ENCODE data around the gene HOXD4.

HOXD4 gene

DNA sequence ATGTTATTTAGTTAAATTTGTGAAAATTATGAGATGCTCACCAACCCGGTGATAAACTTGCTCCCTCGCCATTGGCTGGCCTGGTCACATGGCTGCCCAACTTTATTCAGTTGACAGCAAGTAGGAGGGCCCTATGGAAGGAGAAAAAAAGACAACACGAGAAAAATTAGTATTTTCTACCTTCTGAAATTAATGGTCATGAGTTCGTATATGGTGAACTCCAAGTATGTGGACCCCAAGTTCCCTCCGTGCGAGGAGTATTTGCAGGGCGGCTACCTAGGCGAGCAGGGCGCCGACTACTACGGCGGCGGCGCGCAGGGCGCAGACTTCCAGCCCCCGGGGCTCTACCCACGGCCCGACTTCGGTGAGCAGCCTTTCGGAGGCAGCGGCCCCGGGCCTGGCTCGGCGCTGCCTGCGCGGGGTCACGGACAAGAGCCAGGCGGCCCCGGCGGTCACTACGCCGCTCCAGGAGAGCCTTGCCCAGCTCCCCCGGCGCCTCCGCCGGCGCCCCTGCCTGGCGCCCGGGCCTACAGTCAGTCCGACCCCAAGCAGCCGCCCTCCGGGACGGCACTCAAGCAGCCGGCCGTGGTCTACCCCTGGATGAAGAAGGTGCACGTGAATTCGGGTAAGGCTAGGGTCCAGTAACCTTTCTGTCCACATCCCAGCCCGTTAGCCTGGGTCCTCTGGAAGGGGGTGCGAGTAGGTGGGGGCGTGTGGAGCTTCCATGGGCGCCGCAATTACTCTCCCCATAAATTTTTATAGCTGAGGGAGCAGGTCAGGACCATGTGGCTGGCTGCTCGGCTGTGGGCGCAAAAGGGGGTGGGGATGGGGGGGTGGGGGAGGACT, at the start of gene HOXD4:
Gene HOXD4 (plus strand): TSS at position 109 of the 846 bp plus-strand sequence. CDS start 84 bp downstream, at position 193.
- H3K27ac Mint-ChIP-seq = no peak within 1 kb of the TSS
- H3K9me3 Mint-ChIP-seq = no peaks in the 10 kb centered on the region
- ATAC-seq (peak; percentile 24), DNase-seq (no peak)
- peaks cover 14% of the 10 kb centered on the region for H3K4me1 Mint-ChIP-seq
- H3K27me3 Mint-ChIP-seq = peaks cover 99% of the 10 kb centered on the region
- H3K4me3 Mint-ChIP-seq = peak within 1 kb of the TSS; percentile 57 to 63

DNA sequence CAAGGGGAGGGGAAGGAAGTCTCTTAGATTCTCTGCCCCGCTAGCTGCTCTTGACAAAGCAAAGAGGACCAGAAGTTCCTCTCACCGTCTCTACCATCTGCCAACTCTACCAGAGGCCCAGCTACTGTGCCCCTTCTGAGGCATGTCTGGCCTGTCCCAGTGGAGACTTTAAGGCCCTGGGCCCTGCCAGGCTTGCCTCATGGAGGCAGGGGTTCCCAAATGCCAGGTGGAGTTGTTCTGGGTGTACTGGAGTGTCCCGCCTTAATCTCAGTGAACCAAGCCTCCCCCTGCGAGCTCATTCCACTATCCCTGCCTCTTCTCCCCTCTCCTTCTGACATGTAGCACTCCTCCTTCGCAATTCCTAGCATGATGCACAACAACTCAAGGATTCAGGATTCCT, 49.5 kb upstream of the HOXD4 start:
- ATAC-seq = no peak
- no peak overlapping the region for H3K27ac Mint-ChIP-seq
- H3K4me3 Mint-ChIP-seq = no peak overlapping the region
- H3K4me1 Mint-ChIP-seq = peaks cover 55% of the 10 kb centered on the region
- H3K9me3 Mint-ChIP-seq = no peaks in the 10 kb centered on the region
- no peak for DNase-seq
- H3K27me3 Mint-ChIP-seq = peaks cover 100% of the 10 kb centered on the region

DNA sequence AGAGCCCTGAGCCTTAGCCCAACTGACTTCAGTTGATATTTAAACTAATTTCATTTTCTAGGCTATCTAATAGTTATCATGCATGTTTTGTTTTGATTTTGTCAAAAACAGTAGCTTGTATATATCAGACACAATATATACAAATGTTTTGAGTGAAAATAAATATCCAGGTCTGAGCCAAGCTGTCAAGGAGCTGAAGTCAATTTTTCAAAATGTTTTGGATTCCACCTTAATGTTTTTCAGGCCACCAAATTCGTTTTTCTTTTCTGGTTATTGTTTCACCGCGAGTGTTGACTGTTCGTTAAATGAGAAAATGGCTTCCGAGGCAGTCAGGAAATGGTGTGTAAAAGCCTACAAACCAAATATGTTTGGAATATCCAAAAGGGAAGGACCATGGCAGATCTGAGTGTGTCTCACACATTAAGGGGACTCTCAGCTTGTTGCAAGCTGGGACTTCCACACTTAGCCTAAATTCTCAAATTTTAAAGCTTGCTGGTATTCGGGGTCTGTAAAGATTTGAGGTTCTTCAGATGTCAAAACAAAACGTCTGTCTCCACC, 49.0 kb upstream of the HOXD4 start:
- Mint-ChIP-seq H3K4me1 (peaks cover 50% of the 10 kb centered on the region), H3K27me3 (peaks cover 100% of the 10 kb centered on the region), H3K9me3 (no peaks in the 10 kb centered on the region), H3K4me3 (no peak overlapping the region), H3K27ac (no peak overlapping the region)
- DNase-seq = no peak
- ATAC-seq = no peak

DNA sequence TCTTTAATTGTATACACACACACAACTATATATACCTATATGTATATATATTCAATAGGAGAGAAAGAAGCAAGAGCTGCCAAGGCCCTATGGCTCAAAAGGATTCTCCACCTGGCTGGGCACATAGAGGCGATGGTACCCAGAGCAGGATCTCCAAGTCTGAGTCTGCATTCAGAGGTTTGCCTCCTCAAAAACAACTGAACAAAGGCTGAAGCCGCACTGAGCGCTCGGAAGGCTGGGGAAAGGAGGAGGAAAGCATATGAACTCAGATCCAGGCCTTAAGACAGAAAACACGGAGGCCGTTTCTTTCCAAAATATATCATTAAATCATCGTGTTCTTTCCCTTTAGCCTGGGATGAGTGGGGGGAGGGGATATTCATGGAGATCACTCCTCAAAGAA, 48.2 kb upstream of the HOXD4 start:
- ATAC-seq (no peak), DNase-seq (no peak)
- Mint-ChIP-seq H3K4me1 (peaks cover 42% of the 10 kb centered on the region), H3K27ac (no peak overlapping the region), H3K9me3 (no peaks in the 10 kb centered on the region), H3K4me3 (no peak overlapping the region), H3K27me3 (peaks cover 95% of the 10 kb centered on the region)

DNA sequence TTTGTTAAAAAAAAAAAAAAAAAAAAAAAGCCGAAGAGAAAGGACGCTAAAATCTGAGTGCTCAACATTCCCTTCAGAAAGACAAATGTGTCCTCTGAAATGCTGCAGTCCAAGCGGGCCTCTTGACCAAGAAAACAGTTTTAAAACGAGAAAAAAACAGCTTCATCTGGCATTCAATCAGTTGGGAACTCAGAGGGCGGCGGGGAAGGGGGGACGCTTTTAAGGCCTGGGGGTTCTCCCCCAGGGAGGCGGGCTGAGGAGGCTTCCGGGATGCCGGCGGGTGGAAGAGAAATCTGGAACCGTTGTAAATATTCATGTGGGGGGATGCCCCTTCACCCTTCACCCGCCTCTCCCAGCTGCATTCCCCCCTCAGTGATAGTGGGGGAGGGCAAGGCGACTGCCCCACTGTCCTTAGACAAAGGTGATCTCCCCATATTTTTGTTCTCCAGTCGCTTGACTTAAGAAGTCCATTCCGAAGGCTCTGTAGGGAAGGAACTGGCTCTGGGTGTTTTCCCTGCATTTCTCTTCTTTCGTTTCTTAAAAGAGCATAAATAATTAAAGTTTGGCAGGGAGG, 47.5 kb upstream of the HOXD4 start:
- peak overlapping the region; percentile 29 to 72 for H3K4me3 Mint-ChIP-seq
- H3K4me1 Mint-ChIP-seq = peaks cover 43% of the 10 kb centered on the region
- no peaks in the 10 kb centered on the region for H3K9me3 Mint-ChIP-seq
- DNase-seq (no peak), ATAC-seq (no peak)
- peaks cover 95% of the 10 kb centered on the region for H3K27me3 Mint-ChIP-seq
- no peak overlapping the region for H3K27ac Mint-ChIP-seq

DNA sequence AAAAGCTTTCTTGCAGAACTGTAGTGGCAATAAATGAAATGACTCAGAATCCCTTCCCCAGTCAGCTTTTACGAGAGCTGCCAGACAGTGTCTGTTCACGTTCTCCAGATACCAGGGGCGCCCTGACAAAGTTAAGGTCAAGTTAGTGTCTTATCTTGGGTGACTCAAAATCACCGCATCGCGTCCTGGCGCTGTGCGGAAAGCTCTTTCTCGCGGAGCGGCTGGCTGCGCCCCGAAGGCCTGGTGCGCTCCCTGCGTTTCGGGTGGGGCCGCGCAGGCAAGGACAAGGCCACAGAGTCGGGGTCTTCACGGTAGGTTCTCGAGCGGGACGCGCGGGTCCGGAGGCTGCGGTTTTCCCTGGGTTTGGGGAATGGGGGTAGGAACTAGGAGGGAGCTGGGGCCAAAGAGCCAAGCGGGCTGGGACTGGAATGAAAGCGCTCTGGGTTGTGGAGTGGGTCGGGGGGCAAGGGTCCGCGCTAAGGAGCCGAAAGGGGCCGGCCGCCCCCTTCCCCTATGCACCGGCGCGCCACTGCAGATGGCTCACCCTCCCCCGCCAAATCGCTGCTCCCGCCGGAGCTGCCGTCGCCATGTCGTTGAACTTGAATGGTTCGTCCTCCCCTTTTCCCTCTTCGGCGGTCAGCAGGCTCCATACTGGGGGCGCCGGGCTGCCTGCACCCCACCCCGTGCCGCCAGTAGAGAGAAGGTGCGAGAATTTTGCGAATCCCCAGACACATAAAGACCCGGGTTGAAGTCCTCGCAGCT, 46.9 kb upstream of the HOXD4 start:
- DNase-seq (no peak), ATAC-seq (peak; percentile 13)
- Mint-ChIP-seq H3K4me1 (peaks cover 47% of the 10 kb centered on the region), H3K27ac (no peak overlapping the region), H3K27me3 (peaks cover 95% of the 10 kb centered on the region), H3K4me3 (peak overlapping the region; percentile 55 to 72), H3K9me3 (no peaks in the 10 kb centered on the region)

DNA sequence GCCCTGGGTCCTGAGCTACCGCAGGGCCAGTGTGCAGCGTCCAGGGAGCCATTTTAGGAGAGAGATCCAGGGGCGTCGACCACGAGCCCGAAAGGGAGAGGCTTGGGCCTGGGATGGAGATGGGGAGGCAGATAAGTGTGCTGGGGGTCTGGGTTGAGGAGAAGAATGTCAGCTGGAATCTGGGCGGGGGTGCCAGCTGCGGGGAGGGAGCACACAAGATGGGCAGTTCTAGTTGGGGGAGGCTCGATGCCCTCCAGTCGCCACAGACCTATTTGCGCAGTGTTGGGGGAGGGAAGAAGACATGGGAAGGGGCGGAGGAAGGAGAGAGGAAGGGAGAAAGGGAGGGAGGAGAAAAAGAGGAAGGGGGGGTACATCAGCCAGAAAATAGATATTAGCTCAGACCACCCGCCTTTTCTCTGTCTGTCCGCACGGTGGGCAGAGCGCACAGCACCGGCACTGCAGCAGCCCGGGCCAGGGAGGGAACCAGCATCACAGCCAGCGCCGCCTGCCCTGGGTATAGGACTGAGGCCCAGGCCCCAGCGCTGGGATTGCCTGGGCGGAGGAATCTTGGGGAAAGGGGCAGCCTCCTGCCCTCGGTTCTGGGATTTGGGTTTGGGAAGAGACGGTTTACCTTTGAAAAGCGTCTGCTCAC, 46.1 kb upstream of the HOXD4 start:
- H3K4me3 Mint-ChIP-seq = peak overlapping the region; percentile 55 to 72
- ATAC-seq = no peak
- DNase-seq = peak in 1 of 2 donors; percentile 7
- H3K9me3 Mint-ChIP-seq = no peaks in the 10 kb centered on the region
- peaks cover 46% of the 10 kb centered on the region for H3K4me1 Mint-ChIP-seq
- no peak overlapping the region for H3K27ac Mint-ChIP-seq
- H3K27me3 Mint-ChIP-seq = peaks cover 95% of the 10 kb centered on the region

DNA sequence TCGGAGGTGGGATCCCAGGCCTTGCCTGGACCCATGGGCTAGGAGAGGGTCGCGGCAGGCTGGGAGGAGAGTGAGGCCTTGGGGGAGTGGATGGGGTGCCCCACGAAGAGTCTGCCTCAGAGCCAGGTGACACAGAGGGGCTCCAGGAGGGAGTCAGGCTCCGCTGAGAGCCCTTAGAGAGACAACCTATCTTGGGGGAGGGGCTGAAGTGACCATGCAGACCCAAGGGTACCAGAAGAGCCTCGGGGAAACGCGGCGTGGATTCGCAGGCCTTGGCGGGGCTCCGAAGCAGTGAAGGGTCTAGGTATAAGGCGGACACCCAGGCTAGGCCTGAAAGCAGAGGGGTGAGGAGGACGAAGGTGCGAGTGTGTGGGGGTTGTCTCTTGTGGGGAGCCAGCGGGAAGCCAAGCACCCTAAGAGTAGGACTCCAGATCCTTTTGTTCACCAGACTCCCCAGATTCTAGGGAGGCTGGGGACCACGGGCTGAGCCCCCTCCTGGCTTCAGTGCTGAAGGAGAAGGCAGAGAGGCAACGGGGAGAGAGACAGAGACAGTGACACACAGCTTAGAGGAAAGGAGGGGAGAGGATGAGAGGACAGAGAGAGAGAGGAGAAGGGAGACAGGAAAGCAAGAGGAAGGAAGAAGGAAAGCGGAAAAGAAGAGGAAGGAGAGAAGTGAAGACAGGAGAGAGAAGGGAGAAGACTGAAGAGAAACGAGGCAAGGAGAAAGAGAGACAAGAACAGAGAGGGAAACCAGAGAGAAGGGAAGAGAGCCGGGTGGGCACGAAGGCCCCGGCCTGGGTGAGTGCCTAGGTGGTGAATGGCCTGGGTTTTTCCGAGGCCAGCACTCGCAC, 45.4 kb upstream of the HOXD4 start:
- DNase-seq (peak in 1 of 2 donors; percentile 6), ATAC-seq (peak; percentile 31)
- no peaks in the 10 kb centered on the region for H3K9me3 Mint-ChIP-seq
- H3K27me3 Mint-ChIP-seq = peaks cover 95% of the 10 kb centered on the region
- H3K4me1 Mint-ChIP-seq = peaks cover 44% of the 10 kb centered on the region
- peak overlapping the region; percentile 49 to 58 for H3K4me3 Mint-ChIP-seq
- H3K27ac Mint-ChIP-seq = no peak overlapping the region

DNA sequence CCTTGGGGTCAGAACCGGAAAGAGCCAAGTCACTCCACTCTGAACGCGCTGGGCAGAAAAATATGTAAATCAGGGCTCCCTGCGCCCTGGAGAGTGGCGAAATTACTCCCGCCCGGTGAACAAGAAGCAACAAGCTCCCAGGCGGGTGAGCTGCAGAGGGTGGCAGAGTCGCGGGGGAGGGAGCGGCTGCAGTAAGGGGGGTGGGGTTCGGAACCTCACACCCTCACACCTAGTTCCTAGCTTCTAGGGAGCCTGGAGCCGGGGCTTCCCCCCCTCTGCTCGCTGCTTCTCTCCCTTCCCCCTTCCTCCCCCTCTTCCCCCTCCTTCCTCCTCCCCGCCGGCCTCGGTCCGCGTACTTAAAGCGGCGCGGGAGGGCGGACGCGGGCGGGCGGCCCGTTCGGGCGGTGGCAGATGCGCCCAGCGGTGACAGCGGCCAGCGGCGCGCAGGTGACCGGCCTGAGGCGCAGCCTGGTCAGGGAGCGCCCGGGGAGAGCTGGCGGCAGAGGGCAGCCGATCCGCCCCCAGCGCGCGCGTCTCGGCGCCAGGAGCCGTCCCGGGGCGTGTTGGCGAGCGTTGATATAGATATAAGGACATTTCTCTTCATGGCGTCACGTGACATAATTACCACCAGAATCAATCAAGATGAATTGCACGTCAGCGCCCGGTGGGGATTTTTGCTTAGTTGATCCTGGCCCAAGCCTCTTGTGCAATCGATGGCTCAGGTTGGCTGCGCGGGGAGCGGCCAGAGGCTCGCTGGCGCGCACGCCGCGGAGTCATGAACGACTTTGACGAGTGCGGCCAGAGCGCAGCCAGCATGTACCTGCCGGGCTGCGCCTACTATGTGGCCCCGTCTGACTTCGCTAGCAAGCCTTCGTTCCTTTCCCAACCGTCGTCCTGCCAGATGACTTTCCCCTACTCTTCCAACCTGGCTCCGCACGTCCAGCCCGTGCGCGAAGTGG, 44.5 kb upstream of the HOXD4 start, which contains the start of gene HOXD11:
Gene HOXD11 (plus strand): TSS at position 700 of the 959 bp plus-strand sequence. CDS start 76 bp downstream, at position 776.
- Mint-ChIP-seq H3K27me3 (peaks cover 95% of the 10 kb centered on the region), H3K27ac (no peak within 1 kb of the TSS)
- DNase-seq = no peak

DNA sequence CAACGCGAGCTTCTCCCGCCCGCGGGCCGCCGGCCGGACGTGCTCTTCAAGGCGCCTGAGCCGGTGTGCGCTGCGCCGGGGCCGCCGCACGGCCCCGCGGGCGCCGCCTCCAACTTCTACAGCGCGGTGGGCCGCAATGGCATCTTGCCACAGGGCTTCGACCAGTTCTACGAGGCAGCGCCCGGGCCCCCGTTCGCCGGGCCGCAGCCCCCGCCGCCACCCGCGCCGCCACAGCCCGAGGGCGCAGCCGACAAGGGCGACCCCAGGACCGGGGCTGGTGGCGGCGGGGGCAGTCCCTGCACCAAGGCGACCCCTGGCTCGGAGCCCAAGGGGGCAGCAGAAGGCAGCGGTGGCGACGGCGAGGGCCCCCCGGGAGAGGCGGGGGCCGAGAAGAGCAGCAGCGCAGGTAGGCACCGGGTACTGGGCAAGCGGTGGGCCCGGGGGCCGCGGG, 43.6 kb upstream of the HOXD4 start:
- H3K9me3 Mint-ChIP-seq = no peaks in the 10 kb centered on the region
- H3K4me1 Mint-ChIP-seq = peaks cover 48% of the 10 kb centered on the region
- peaks cover 95% of the 10 kb centered on the region for H3K27me3 Mint-ChIP-seq
- no peak for DNase-seq
- ATAC-seq = no peak
- no peak overlapping the region for H3K27ac Mint-ChIP-seq
- H3K4me3 Mint-ChIP-seq = no peak overlapping the region

More for the DNA sequence above, 44.5 kb upstream of the HOXD4 start, which contains the start of gene HOXD11:
- ATAC-seq = peak; percentile 61
- Mint-ChIP-seq H3K4me1 (peaks cover 48% of the 10 kb centered on the region), H3K9me3 (no peaks in the 10 kb centered on the region), H3K4me3 (peak within 1 kb of the TSS; percentile 62 to 77)

DNA sequence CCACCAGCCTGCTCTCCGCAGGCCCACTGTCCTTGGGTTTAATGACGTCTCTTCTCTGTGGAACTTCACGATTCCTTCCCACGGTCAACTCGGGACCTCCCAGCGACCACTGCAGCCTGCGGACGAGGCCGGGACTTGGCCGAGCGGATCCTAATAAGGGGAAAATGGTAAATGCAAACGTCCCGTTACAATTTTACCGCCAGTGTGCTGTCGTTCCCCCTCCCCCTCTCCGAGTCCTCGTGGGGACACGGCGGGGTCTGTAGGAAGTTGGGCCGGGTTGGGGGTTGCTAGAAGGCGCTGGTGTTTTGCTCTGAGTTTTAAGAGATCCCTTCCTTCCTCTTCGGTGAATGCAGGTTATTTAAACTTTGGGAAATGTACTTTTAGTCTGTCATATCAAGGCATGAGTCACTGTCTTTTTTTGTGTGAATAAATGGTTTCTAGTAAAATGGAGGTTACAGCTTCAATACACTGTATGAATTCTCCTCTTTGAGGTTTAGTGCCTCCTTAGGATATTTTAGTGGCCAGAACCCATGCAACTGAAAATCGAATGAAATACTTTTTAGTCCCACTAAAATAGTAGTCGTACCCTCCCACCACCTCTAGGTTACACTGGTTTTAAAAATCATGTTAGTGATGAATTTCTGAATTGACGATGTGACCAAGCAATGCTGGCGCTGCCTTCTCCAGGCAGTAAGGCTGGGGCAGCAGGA, 42.0 kb upstream of the HOXD4 start:
- ATAC-seq = no peak
- peak overlapping the region in 1 of 2 donors; percentile 42 for H3K27ac Mint-ChIP-seq
- no peak for DNase-seq
- peaks cover 95% of the 10 kb centered on the region for H3K27me3 Mint-ChIP-seq
- peaks cover 41% of the 10 kb centered on the region for H3K4me1 Mint-ChIP-seq
- peak overlapping the region; percentile 10 to 49 for H3K4me3 Mint-ChIP-seq
- no peaks in the 10 kb centered on the region for H3K9me3 Mint-ChIP-seq

DNA sequence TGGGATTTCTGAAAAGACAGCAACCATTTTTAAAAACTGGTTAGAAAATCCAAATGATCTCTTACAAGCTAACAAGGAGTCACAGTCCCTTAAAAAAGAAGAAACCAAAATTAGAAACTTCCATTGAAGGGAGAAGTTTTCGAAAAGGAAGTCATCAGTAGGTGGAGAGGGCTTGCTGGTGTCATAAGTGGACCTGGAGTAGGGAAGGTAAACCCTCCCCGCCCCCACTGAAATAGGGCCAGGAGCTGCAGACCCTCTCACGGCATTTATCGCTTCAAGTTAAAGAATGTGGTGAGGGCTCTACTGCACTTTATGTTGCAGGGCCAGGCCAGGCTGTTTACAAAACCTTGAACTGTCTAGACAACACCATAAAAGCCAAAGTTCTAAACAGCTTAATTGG, 41.4 kb upstream of the HOXD4 start:
- DNase-seq = no peak
- ATAC-seq = no peak
- H3K27ac Mint-ChIP-seq = no peak overlapping the region

More for the DNA sequence above, 41.4 kb upstream of the HOXD4 start:
- Mint-ChIP-seq H3K4me3 (no peak overlapping the region), H3K4me1 (peaks cover 35% of the 10 kb centered on the region), H3K27me3 (peaks cover 95% of the 10 kb centered on the region), H3K9me3 (no peaks in the 10 kb centered on the region)

Data from stimulated activated naive CD8-positive, alpha-beta T cell treated with anti-CD3 and anti-CD28 coated beads, Interleukin-15, amount 100 ng/mL, for 72 hours (primary cell).